ENCODE data around the gene STK17B.

- TF ChIP-seq CTCF (optimal IDR thresholded peaks at IDR 0.05 in 1 of 3, IDR thresholded peaks at IDR 0.05 in 1 of 3, conservative IDR thresholded peaks at IDR 0.05 in 1 of 3; ENCODE audit: extremely low read depth in 1 of 3, insufficient read depth in 2 of 3, low read length in 3 of 3), result no peak
- no peak for TF ChIP-seq EZH2 (IDR thresholded peaks at IDR 0.05; ENCODE audit: low read length)
Measured at GRCh38 chr2:196205881-196206435, 34.6 kb upstream of the STK17B start.

Data from keratinocyte (primary cell).